HG02943 (cell line): ENCODE data around the gene PTRH2.
"Not testable (repeated sequence)": the region's sequence is repeated elsewhere in the genome, so short reads cannot be mapped to it uniquely, and the experiment has no call there.

Source experiments
- ATAC-seq: cut with Tn5 transposase; IDR thresholded peaks from one replicate; pipeline ENCODE4 v1.9.1; 2021; ENCODE audit warnings: mild to moderate bottlenecking, low read depth, moderate library complexity; ENCODE audit not compliant: unreplicated experiment

The PTRH2 gene

GRCh38 chr17:59676716-59677115 is 30.5 kb downstream of the PTRH2 start:
- no peak for ATAC-seq

- no peak for ATAC-seq
Measured at GRCh38 chr17:59675231-59675630, 32.0 kb downstream of the PTRH2 start.

- ATAC-seq: no peak
Measured at GRCh38 chr17:59671386-59671785, 35.8 kb downstream of the PTRH2 start.

- no peak for ATAC-seq
Measured at GRCh38 chr17:59669944-59670343, 37.3 kb downstream of the PTRH2 start.

- no peak for ATAC-seq
Measured at GRCh38 chr17:59669411-59669810, 37.8 kb downstream of the PTRH2 start.

GRCh38 chr17:59668816-59669215 is 38.4 kb downstream of the PTRH2 start:
- no peak for ATAC-seq

- ATAC-seq: no peak
Measured at GRCh38 chr17:59666235-59666634, 41.0 kb downstream of the PTRH2 start.

GRCh38 chr17:59656624-59657023 is 50.6 kb downstream of the PTRH2 start:
- ATAC-seq: not testable (repeated sequence)

GRCh38 chr17:59652119-59652518 is 55.1 kb downstream of the PTRH2 start:
- no peak for ATAC-seq

GRCh38 chr17:59651346-59651745 is 55.9 kb downstream of the PTRH2 start:
- no peak for ATAC-seq

GRCh38 chr17:59650642-59651041 is 56.6 kb downstream of the PTRH2 start:
- no peak for ATAC-seq

- ATAC-seq: no peak
Measured at GRCh38 chr17:59649886-59650285, 57.3 kb downstream of the PTRH2 start.
